RWPE1 (cell line): ENCODE measurements around the gene KIF22.
A peak's percentile ranks its signal among the peaks of the same experiment; 100 is the strongest.

Experiments
- CTCF ChIA-PET: fragments of 350-600 bp; sonication (Branson Sonifier 250); formaldehyde crosslinking; extraction: SDS; loops from one replicate; lab custom pipeline; 2021; lab: Yijun Ruan, JAX
- POLR2A ChIA-PET: fragments of 400-600 bp; formaldehyde crosslinking; extraction: SDS; loops from one replicate; lab custom pipeline; 2020; ENCODE audit warnings: antibody characterized with exemption; ENCODE audit not compliant: low non-redundant PET; lab: Yijun Ruan, JAX
- DNase-seq: peaks from one replicate; pipeline ENCODE4 v3.0.0; 2012; ENCODE audit warnings: low spot score
- H3K27ac ChIP-seq: fragments of 450-650 bp; 2 replicates; pipeline ENCODE4 v1.5.1; 2017
- TF ChIP-seq, protein P1 (sequence below): fragments of 450-650 bp; conservative IDR thresholded peaks from 2 replicates; pipeline ENCODE4 v1.5.1; 2017; ENCODE audit warnings: low read depth, mild to moderate bottlenecking

Gene KIF22

DNA sequence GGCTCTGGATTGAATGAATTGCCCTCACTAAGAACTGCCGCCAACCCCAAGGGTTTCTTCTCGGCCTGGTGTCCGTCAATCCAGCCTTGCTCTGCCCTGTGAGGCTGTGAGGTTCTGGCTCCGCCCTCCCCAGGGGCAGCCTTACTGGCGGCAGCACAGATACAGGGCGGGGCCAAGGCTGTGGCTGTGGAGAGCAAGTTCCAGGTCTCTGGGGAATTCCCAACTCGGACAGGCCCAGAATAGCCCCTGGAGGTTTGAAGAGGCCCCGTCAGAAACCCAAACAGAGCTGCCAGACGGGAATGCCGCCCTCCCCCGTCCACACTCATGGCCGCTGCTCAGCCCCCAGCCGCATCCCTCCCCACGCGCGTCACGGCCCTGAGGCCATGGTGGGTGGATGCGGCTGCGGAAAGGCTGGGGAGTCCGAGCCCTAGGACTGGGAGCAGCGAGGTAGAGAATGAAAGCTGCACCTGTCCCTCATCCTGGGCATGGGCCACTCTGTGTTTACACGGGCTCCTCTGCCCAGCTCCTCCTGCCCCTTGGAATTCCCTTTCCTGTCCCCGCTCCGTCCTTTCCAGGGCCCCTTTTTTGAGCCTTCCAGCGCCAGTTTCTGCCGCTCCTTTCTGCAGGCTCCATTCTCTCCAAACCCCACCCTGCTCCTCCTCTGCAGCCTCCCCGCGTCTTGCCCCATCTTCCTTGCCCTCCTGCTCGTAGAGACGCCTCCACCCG lies 20.8 kb downstream of the KIF22 start:
- peak; percentile 87 for DNase-seq
- peak overlapping the region; percentile 99 for H3K27ac ChIP-seq

DNA sequence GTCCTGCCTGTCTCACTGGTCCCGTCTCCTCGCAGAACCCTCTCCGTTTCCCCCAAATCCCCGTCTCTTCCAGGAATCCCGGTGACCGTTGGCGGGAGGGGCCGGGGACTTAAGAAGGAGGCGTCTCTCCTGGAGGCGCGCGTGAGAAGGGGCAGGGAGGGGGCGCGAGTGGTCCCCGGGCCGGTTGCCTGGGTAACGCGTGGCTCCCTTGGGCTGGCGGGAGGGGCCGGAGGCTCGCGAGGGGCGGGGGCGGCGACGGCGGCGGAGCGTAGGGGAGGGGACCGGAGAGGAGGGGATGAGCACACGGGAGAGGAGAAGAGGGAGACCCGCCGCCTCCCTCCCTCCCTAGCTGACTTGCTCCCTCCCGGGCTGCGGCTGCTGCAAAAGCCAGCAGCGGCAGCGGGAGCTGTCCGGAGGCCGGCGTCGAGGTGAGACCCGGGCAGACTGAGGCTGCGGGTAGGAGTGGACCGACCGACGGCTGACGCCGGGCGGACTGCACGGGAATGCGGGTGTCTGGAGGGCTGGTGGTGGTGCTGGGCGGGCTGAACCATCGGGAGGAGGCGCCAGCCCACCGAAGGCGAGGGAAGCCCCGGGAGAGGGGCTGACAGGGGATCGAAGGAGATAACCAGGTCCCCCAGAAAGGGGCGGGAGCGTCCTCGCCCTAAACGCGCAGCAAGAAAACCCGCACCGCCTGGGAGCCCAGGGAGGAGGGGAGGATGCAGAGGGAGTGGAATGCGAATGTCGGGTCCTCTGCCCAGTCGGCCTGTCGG lies 21.5 kb downstream of the KIF22 start, which contains the start of gene PRRT2:
Gene PRRT2 (plus strand): TSS at position 298 of the 770 bp plus-strand sequence. CDS start 862 bp downstream, outside the sequence.
- POLR2A ChIA-PET, result no interaction called here
- TF ChIP-seq, protein P1, sequence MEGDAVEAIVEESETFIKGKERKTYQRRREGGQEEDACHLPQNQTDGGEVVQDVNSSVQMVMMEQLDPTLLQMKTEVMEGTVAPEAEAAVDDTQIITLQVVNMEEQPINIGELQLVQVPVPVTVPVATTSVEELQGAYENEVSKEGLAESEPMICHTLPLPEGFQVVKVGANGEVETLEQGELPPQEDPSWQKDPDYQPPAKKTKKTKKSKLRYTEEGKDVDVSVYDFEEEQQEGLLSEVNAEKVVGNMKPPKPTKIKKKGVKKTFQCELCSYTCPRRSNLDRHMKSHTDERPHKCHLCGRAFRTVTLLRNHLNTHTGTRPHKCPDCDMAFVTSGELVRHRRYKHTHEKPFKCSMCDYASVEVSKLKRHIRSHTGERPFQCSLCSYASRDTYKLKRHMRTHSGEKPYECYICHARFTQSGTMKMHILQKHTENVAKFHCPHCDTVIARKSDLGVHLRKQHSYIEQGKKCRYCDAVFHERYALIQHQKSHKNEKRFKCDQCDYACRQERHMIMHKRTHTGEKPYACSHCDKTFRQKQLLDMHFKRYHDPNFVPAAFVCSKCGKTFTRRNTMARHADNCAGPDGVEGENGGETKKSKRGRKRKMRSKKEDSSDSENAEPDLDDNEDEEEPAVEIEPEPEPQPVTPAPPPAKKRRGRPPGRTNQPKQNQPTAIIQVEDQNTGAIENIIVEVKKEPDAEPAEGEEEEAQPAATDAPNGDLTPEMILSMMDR, result no peak
- H3K27ac ChIP-seq, result peak within 1 kb of the TSS; percentile 99
- DNase-seq, result no peak
- CTCF ChIA-PET, result interaction anchor here (0.7 kb wide), 1 partner anchor 26 kb away, joined by 3 read pairs; no protein-coding TSS in a partner anchor

More for the DNA sequence above, 20.8 kb downstream of the KIF22 start:
- TF ChIP-seq, protein P1, result no peak
- POLR2A ChIA-PET, result no interaction called here
- CTCF ChIA-PET, result interaction anchor here (0.6 to 0.7 kb wide), 2 partner anchors 8 to 27 kb away, joined by 3 read pairs; no protein-coding TSS in a partner anchor

DNA sequence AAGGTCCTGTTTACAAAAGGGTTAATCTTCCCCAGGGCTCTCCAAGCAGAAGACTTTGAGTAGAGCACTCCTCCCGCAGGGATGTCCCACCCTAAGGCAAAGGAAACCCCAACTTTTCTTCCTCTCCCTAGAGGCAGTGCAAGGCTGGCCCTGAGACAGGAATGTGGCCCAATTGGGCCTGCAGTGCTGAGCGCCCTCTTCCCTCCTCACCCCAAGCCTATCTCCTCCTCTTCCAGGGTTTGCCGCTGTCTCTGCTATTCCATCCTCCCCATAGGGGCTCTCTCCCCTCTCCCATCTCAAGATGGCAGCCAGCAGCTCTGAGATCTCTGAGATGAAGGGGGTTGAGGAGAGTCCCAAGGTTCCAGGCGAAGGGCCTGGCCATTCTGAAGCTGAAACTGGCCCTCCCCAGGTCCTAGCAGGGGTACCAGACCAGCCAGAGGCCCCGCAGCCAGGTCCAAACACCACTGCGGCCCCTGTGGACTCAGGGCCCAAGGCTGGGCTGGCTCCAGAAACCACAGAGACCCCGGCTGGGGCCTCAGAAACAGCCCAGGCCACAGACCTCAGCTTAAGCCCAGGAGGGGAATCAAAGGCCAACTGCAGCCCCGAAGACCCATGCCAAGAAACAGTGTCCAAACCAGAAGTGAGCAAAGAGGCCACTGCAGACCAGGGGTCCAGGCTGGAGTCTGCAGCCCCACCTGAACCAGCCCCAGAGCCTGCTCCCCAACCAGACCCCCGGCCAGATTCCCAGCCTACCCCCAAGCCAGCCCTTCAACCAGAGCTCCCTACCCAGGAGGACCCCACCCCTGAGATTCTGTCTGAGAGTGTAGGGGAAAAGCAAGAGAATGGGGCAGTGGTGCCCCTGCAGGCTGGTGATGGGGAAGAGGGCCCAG lies 22.4 kb downstream of the KIF22 start:
- CTCF ChIA-PET, result interaction anchor here (0.5 kb wide), 1 partner anchor 38 kb away, joined by 4 read pairs; no protein-coding TSS in a partner anchor
- POLR2A ChIA-PET, result no interaction called here
- no peak for DNase-seq
- peak overlapping the region; percentile 99 for H3K27ac ChIP-seq
- TF ChIP-seq, protein P1, result no peak

DNA sequence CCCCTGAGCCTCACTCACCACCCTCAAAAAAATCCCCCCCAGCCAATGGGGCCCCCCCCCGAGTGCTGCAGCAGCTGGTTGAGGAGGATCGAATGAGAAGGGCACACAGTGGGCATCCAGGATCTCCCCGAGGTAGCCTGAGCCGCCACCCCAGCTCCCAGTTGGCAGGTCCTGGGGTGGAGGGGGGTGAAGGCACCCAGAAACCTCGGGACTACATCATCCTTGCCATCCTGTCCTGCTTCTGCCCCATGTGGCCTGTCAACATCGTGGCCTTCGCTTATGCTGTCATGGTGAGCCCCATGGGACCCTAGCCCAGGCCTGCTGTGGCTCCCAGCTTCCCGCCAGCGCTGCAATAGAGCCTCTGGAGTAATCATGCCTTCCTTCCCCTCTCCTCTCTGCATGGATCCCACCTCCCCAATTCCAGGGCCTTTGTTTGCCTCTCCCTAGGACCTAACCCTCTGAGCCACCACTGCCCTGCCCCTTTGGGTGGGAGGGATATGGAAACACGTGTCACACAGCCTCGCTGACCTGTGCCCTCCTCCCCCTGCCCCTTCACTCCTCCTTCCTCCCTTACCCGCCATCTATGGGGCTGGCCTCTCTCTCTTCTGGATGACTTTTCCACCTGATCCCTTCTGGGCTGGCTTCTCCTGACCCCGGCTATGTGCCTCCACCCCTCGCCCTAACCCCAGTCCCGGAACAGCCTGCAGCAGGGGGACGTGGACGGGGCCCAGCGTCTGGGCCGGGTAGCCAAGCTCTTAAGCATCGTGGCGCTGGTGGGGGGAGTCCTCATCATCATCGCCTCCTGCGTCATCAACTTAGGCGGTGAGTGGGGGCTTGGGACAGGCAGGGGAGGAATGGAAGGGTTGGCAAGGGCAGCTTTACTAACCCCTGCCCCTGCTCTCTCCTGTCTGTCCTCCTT lies 23.4 kb downstream of the KIF22 start:
- TF ChIP-seq, protein P1, result no peak
- ChIA-PET CTCF (interaction anchor here (0.6 kb wide), 3 partner anchors 88 to 764 kb away, joined by 3 read pairs; no protein-coding TSS in a partner anchor), POLR2A (no interaction called here)
- DNase-seq, result no peak
- peak overlapping the region; percentile 99 for H3K27ac ChIP-seq

DNA sequence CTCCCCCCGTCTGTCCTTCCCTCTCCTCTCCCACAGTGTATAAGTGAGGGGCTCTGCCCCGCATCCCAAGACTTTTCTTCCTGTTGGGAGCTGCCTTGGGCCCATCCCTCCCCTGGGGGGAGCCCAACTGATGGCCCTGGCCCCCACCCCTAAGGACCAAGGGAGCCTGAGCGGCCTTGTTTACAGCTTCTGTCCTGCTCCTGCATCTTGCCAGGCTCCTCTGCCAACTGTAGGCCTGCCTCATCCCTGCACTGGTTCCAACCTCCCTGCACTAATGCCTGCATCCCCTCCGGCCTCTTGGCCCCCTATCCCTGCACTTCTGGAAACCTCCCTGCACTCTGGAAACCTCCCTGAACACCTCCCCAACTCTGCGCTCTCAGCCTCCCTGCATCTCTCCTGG lies 24.0 kb downstream of the KIF22 start:
- ChIA-PET CTCF (interaction anchor here (0.6 kb wide), 3 partner anchors 89 to 763 kb away, joined by 3 read pairs; no protein-coding TSS in a partner anchor), POLR2A (interaction anchor here (3.1 kb wide), 1 partner anchor 8 kb away, joined by 10 read pairs; the partner anchor contains the start of gene MAZ)
- no peak for DNase-seq
- TF ChIP-seq, protein P1, result no peak
- H3K27ac ChIP-seq, result peak overlapping the region; percentile 99
